HT-29 (cell line): Measurements from ENCODE around the gene AGA. TPM values are rescaled to one million over a fixed set of nuclear protein-coding genes. Genes with fewer than 3 reads are reported as not detected.

Source experiments
- DNase-seq: peaks from one replicate; pipeline ENCODE4 v3.0.0-alpha.2; 2015; ENCODE audit warnings: low spot score
- total RNA-seq: library from RNA; depleted of rRNA; stranded (reverse); fragments of >200 nt; shearing (Covaris generic); gene quantifications from 2 replicates; pipeline ENCODE4 v1.2.3, GENCODE V29; 2014; rRNA removed

Gene AGA
- total RNA-seq, 1 experiment from 2014 or later = 16.0 TPM

DNA sequence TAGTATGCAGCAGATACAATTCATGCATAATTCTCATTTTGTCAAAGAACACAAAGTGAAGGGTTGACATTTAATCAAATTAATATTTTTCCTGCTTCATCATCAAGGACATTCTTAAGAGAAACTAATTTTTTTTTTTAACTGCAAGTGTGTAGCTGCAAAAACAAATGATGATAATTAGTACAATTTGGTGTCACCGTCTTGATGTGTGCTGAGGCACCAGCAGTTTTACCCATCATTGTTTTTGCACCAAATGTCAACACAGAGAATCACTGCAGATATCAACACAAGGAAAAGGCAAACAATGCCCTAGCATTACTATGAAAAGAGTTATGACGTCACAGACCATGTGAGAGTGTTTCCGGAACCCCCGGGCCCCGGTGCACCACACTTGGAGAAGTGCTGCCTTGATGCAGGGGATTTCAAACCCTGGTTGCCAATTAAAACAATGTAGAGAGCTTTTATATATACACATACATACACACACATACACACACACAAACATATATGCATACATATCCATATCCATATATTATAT lies 55.9 kb downstream of the AGA start:
- DNase-seq = no peak

- no peak for DNase-seq
These were observed 56.5 kb downstream of the AGA start for GRCh38 chr4:177385576-177386277.

DNA sequence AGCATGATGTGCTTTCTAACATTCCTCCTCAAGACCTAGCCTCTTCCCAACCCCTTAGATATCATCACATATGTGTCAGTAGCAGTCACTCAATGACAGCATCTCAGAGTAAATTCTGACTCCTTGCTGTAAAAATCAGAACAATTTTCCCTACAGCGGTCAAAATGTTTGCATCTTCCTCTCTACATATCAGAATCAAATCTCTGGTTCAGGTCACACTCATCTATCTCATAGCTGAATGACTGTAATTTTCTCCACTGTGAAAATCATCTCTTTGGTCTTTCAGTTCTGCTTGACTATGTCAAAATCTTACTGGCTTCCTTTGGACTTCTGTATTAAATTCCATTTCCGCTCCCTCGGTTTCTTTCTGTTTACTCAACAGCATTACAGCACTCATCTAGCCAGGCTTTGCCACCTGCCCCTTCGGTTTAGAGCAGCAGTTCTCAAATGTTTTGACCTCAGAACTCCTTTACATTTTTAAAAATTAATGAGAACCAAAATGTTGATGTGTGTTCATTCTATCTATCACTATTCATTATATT lies 57.3 kb downstream of the AGA start:
- DNase-seq = no peak

GRCh38 chr4:177381762-177382310 lies 60.4 kb downstream of the AGA start:
- no peak for DNase-seq

Other genes starting within 250 kb of the AGA start
- 3.1 and 4.6 TPM in 2 replicates for gene NEIL3, start 132.6 kb downstream of the AGA start, total RNA-seq